ENCODE data around the gene ASAP2. TPM values are rescaled to one million over a fixed set of nuclear protein-coding genes. Genes with fewer than 3 reads are reported as not detected.

The ASAP2 gene
- total and polyA plus RNA-seq, 4 experiments from 2014 or later: not detected

GRCh38 chr2:9275399-9275798 is 68.8 kb downstream of the ASAP2 start:
- Histone ChIP-seq H3K9me3 (ENCODE audit: control insufficient read depth in 1 of 2, low read length in 2 of 2) (no peaks in the 10 kb centered on the region), H3K36me3 (ENCODE audit: insufficient read depth, low read length) (no peaks in the 10 kb centered on the region), H3K4me3 (ENCODE audit: low read length in 2 of 2) (no peak overlapping the region), H3K27ac (ENCODE audit: low read depth, low read length) (no peak overlapping the region), H3K4me1 (ENCODE audit: insufficient read depth, low read length) (no peaks in the 10 kb centered on the region), H3K27me3 (ENCODE audit: insufficient read depth, low read length) (no peaks in the 10 kb centered on the region)
- CTCF ChIA-PET (ENCODE audit: partially characterized antibody): no interaction called here
- no peak for DNase-seq
- Mint-ChIP-seq H3K27me3 (peaks cover 14 to 21% of the 10 kb centered on the region in 2 donors), H3K36me3 (no peaks in the 10 kb centered on the region), H3K27ac (no peak overlapping the region), H3K4me1 (no peaks in the 10 kb centered on the region), H3K9me3 (peaks cover 0 to 14% (median 0%) of the 10 kb centered on the region in 8 donors), H3K4me3 (no peak overlapping the region)
- POLR2A ChIA-PET (ENCODE audit: partially characterized antibody): no interaction called here
- intact Hi-C loops (cut with micrococcal nuclease): no loop called here

GRCh38 chr2:9276074-9276473 is 69.5 kb downstream of the ASAP2 start:
- CTCF ChIA-PET (ENCODE audit: partially characterized antibody): no interaction called here
- no peaks in the 10 kb centered on the region for H3K36me3 Mint-ChIP-seq
- Histone ChIP-seq H3K36me3 (ENCODE audit: insufficient read depth, low read length) (no peaks in the 10 kb centered on the region), H3K9me3 (ENCODE audit: control insufficient read depth in 1 of 2, low read length in 2 of 2) (no peaks in the 10 kb centered on the region), H3K27me3 (ENCODE audit: insufficient read depth, low read length) (no peaks in the 10 kb centered on the region), H3K27ac (ENCODE audit: low read depth, low read length) (no peak overlapping the region), H3K4me3 (ENCODE audit: low read length in 2 of 2) (no peak overlapping the region), H3K4me1 (ENCODE audit: insufficient read depth, low read length) (no peaks in the 10 kb centered on the region)
- H3K4me1 Mint-ChIP-seq: no peaks in the 10 kb centered on the region
- peaks cover 14 to 21% of the 10 kb centered on the region in 2 donors for H3K27me3 Mint-ChIP-seq
- intact Hi-C loops (cut with micrococcal nuclease): no loop called here
- H3K4me3 Mint-ChIP-seq: no peak overlapping the region
- H3K27ac Mint-ChIP-seq: no peak overlapping the region
- POLR2A ChIA-PET (ENCODE audit: partially characterized antibody): no interaction called here
- DNase-seq: no peak
- peaks cover 0 to 14% (median 0%) of the 10 kb centered on the region in 8 donors for H3K9me3 Mint-ChIP-seq

GRCh38 chr2:9276901-9277451 is 70.4 kb downstream of the ASAP2 start:
- no peaks in the 10 kb centered on the region for H3K27me3 ChIP-seq (ENCODE audit: insufficient read depth, low read length)
- ChIA-PET POLR2A (ENCODE audit: partially characterized antibody) (no interaction called here), CTCF (ENCODE audit: partially characterized antibody) (no interaction called here)
- Mint-ChIP-seq H3K27me3 (peaks cover 14 to 21% of the 10 kb centered on the region in 2 donors), H3K36me3 (no peaks in the 10 kb centered on the region), H3K4me1 (no peaks in the 10 kb centered on the region), H3K27ac (no peak overlapping the region), H3K9me3 (peaks cover 0 to 14% (median 0%) of the 10 kb centered on the region in 8 donors), H3K4me3 (no peak overlapping the region)
- H3K9me3 ChIP-seq (ENCODE audit: control insufficient read depth in 1 of 2, low read length in 2 of 2): no peaks in the 10 kb centered on the region
- intact Hi-C loops (cut with micrococcal nuclease): no loop called here
- no peaks in the 10 kb centered on the region for H3K36me3 ChIP-seq (ENCODE audit: insufficient read depth, low read length)
- DNase-seq: no peak
- H3K4me3 ChIP-seq (ENCODE audit: low read length in 2 of 2): no peak overlapping the region
- H3K27ac ChIP-seq (ENCODE audit: low read depth, low read length): no peak overlapping the region
- no peaks in the 10 kb centered on the region for H3K4me1 ChIP-seq (ENCODE audit: insufficient read depth, low read length)

DNA sequence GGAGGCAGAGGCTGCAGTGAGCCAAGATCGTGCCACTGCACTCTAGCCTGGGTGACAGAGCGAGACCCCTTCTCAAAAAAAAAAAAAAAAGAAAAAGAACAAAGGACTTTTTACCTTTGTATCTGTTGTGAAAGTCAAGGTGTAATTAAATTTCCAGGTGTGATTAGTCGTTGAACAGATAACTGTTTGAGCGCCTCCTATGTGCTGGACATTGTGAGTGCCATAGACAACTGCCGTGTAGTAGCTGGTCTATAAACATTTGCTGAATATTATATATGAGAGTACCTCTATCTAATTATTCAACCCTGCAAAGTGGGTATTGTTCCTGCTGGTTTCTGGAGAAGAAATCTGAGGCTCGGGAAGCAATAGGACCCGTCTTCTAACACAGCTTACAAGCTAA is 71.8 kb downstream of the ASAP2 start:
- H3K4me3 Mint-ChIP-seq: no peak overlapping the region
- DNase-seq: no peak
- intact Hi-C loops (cut with micrococcal nuclease): no loop called here
- no peaks in the 10 kb centered on the region for H3K9me3 ChIP-seq (ENCODE audit: control insufficient read depth in 1 of 2, low read length in 2 of 2)
- no peak overlapping the region for H3K4me3 ChIP-seq (ENCODE audit: low read length in 2 of 2)
- no peaks in the 10 kb centered on the region for H3K36me3 Mint-ChIP-seq
- CTCF ChIA-PET (ENCODE audit: partially characterized antibody): no interaction called here
- H3K27me3 ChIP-seq (ENCODE audit: insufficient read depth, low read length): no peaks in the 10 kb centered on the region
- peaks cover 8 to 13% of the 10 kb centered on the region in 2 donors for H3K27me3 Mint-ChIP-seq
- H3K9me3 Mint-ChIP-seq: peaks cover 0 to 2% (median 0%) of the 10 kb centered on the region in 8 donors
- POLR2A ChIA-PET (ENCODE audit: partially characterized antibody): no interaction called here
- no peaks in the 10 kb centered on the region for H3K4me1 ChIP-seq (ENCODE audit: insufficient read depth, low read length)
- H3K27ac ChIP-seq (ENCODE audit: low read depth, low read length): no peak overlapping the region
- H3K4me1 Mint-ChIP-seq: no peaks in the 10 kb centered on the region
- H3K36me3 ChIP-seq (ENCODE audit: insufficient read depth, low read length): no peaks in the 10 kb centered on the region
- no peak overlapping the region for H3K27ac Mint-ChIP-seq

GRCh38 chr2:9279426-9279825 is 72.8 kb downstream of the ASAP2 start:
- Mint-ChIP-seq H3K36me3 (no peaks in the 10 kb centered on the region), H3K27ac (peak overlapping the region in 1 of 7 donors; percentile 46), H3K27me3 (peaks cover 9 to 12% of the 10 kb centered on the region in 2 donors), H3K9me3 (no peaks in the 10 kb centered on the region), H3K4me1 (no peaks in the 10 kb centered on the region), H3K4me3 (no peak overlapping the region)
- H3K4me3 ChIP-seq (ENCODE audit: low read length in 2 of 2): no peak overlapping the region
- ChIA-PET POLR2A (ENCODE audit: partially characterized antibody) (no interaction called here), CTCF (ENCODE audit: partially characterized antibody) (no interaction called here)
- H3K4me1 ChIP-seq (ENCODE audit: insufficient read depth, low read length): no peaks in the 10 kb centered on the region
- H3K27me3 ChIP-seq (ENCODE audit: insufficient read depth, low read length): no peaks in the 10 kb centered on the region
- intact Hi-C loops (cut with micrococcal nuclease): no loop called here
- DNase-seq: no peak
- no peak overlapping the region for H3K27ac ChIP-seq (ENCODE audit: low read depth, low read length)
- no peaks in the 10 kb centered on the region for H3K36me3 ChIP-seq (ENCODE audit: insufficient read depth, low read length)
- H3K9me3 ChIP-seq (ENCODE audit: control insufficient read depth in 1 of 2, low read length in 2 of 2): no peaks in the 10 kb centered on the region

DNA sequence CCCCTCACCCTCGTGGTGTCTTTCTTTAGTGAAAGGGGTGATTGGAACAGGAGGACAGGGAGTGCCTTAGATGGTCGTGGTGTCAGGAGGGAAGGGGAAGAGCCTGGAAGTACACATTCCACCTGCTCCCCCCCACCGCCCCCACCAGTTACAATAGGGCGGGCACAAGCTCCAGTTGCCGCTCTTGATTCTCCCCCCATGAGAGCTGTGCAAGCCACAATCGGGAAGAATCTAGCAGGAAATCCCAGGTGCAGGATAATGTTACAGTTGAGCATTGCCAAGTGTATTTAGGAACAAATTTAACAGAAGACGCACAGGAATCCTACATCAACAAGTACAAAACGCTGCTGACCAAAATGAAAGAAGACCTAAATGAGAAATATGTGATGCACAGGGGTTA is 73.6 kb downstream of the ASAP2 start:
- no peak overlapping the region for H3K4me3 Mint-ChIP-seq
- peaks cover 9 to 12% of the 10 kb centered on the region in 2 donors for H3K27me3 Mint-ChIP-seq
- no peak for DNase-seq
- Histone ChIP-seq H3K4me3 (ENCODE audit: low read length in 2 of 2) (no peak overlapping the region), H3K27ac (ENCODE audit: low read depth, low read length) (no peak overlapping the region), H3K36me3 (ENCODE audit: insufficient read depth, low read length) (no peaks in the 10 kb centered on the region), H3K4me1 (ENCODE audit: insufficient read depth, low read length) (no peaks in the 10 kb centered on the region), H3K9me3 (ENCODE audit: control insufficient read depth in 1 of 2, low read length in 2 of 2) (no peaks in the 10 kb centered on the region), H3K27me3 (ENCODE audit: insufficient read depth, low read length) (no peaks in the 10 kb centered on the region)
- ChIA-PET CTCF (ENCODE audit: partially characterized antibody) (no interaction called here), POLR2A (ENCODE audit: partially characterized antibody) (no interaction called here)
- intact Hi-C loops (cut with micrococcal nuclease): no loop called here
- no peaks in the 10 kb centered on the region for H3K36me3 Mint-ChIP-seq
- H3K4me1 Mint-ChIP-seq: no peaks in the 10 kb centered on the region
- no peaks in the 10 kb centered on the region for H3K9me3 Mint-ChIP-seq
- peak overlapping the region in 1 of 7 donors; percentile 17 for H3K27ac Mint-ChIP-seq

DNA sequence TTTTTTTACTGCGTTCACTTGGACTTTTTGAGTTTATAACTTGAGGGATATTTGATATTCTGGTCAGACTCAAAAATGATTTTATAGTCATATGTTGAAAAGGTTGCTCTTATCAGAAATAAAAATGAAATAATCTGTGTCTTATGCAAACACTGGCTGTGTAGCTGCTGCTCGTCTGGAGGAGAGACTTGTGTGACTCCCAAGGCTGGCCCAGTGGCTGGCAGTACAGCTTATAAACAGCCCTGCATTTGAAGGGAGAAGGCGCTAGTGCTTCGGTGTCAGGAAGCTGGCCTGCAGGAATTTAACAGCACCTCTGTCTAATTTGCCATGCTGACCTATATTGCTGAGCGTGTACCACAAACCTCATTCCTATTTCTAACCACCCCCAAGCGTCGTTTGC is 74.5 kb downstream of the ASAP2 start:
- no peak for DNase-seq
- Mint-ChIP-seq H3K36me3 (no peaks in the 10 kb centered on the region), H3K4me1 (no peaks in the 10 kb centered on the region), H3K4me3 (no peak overlapping the region), H3K27me3 (peaks cover 9 to 12% of the 10 kb centered on the region in 2 donors), H3K27ac (no peak overlapping the region), H3K9me3 (no peaks in the 10 kb centered on the region)
- no peak overlapping the region for H3K27ac ChIP-seq (ENCODE audit: low read depth, low read length)
- no peak overlapping the region for H3K4me3 ChIP-seq (ENCODE audit: low read length in 2 of 2)
- no peaks in the 10 kb centered on the region for H3K36me3 ChIP-seq (ENCODE audit: insufficient read depth, low read length)
- H3K9me3 ChIP-seq (ENCODE audit: control insufficient read depth in 1 of 2, low read length in 2 of 2): no peaks in the 10 kb centered on the region
- intact Hi-C loops (cut with micrococcal nuclease): no loop called here
- H3K4me1 ChIP-seq (ENCODE audit: insufficient read depth, low read length): no peaks in the 10 kb centered on the region
- POLR2A ChIA-PET (ENCODE audit: partially characterized antibody): no interaction called here
- H3K27me3 ChIP-seq (ENCODE audit: insufficient read depth, low read length): no peaks in the 10 kb centered on the region
- CTCF ChIA-PET (ENCODE audit: partially characterized antibody): no interaction called here

Measured in CD4-positive, alpha-beta memory T cell (primary cell).